Esophagus squamous epithelium (tissue), 5 donors: Measurements from ENCODE around the gene RAX. TPM values are rescaled to one million over a fixed set of nuclear protein-coding genes. Genes with fewer than 3 reads are reported as not detected.
A peak's percentile ranks its signal among the peaks of the same experiment; 100 is the strongest.
"Not testable (repeated sequence)": the region's sequence is repeated elsewhere in the genome, so short reads cannot be mapped to it uniquely, and the experiment has no call there.

Source experiments
- DNase-seq: peaks from one replicate; lab custom pipeline; 2025; lab: John Stamatoyannopoulos, UW
- H3K27ac ChIP-seq, 4 donors: fragments of 200-600 bp; sonication (generic); one replicate each; pipeline ENCODE4 v1.5.1; 2016 to 2019; ENCODE audit warnings: mild to moderate bottlenecking in 1 of 4
- H3K27me3 ChIP-seq, 4 donors: fragments of 200-600 bp; sonication (generic); 1 replicate in 3 of 4; 2 replicates in 1 of 4; pipeline versions ENCODE4 v1.5.1 to v1.6.0; 2017 to 2021; ENCODE audit warnings: antibody characterized with exemption in 1 of 4
- H3K36me3 ChIP-seq, 3 donors: fragments of 200-600 bp; sonication (generic); one replicate each; pipeline ENCODE4 v1.5.1; 2016 to 2019
- H3K4me1 ChIP-seq, 3 donors: fragments of 200-600 bp; sonication (generic); one replicate each; pipeline ENCODE4 v1.5.1; 2017 to 2019
- H3K4me3 ChIP-seq, 4 donors: fragments of 200-600 bp; sonication (generic); 1 replicate in 3 of 4; 2 replicates in 1 of 4; pipeline ENCODE4 v1.5.1; 2016 to 2019; ENCODE audit warnings: mild to moderate bottlenecking in 2 of 4, moderate library complexity in 1 of 4
- H3K9me3 ChIP-seq, 3 donors: fragments of 200-600 bp; sonication (generic); one replicate each; pipeline ENCODE4 v1.5.1; 2016 to 2019
- CTCF ChIP-seq, 6 experiments: fragments of 450-650 bp in 4 of 6; fragments of 200-600 bp in 2 of 6; sonication (generic) in 2 of 6; IDR thresholded peaks; one replicate each; pipeline ENCODE4 v1.5.1; 2016 to 2019; ENCODE audit warnings: antibody characterized with exemption in 6 of 6, mild to moderate bottlenecking in 4 of 6, moderate library complexity in 4 of 6
- POLR2A ChIP-seq, 4 donors: fragments of 450-650 bp; IDR thresholded peaks; one replicate each; pipeline ENCODE4 v1.6.1; 2017; ENCODE audit warnings: antibody characterized with exemption in 4 of 4, mild to moderate bottlenecking in 4 of 4, moderate library complexity in 3 of 4
- WGBS, 2 donors: methylation state at CpG; one replicate each; pipeline ENCODE4 v1.1.5; 2018; 5-methylcytosine and 5-hydroxymethylcytosine counted together
- intact Hi-C: fragments of 100-400 bp; cut with DNase I; formaldehyde crosslinking; loops from one replicate; pipeline ENCODE4 v1.15.0; 2022
- total RNA-seq, 4 donors: library from RNA; depleted of rRNA; stranded (reverse); fragments of >200 nt; gene quantifications; one replicate each; pipeline ENCODE4 v1.1.0, GENCODE V29; 2016
- donor health status: DM: yes; HTN: yes; CAD: no.

The RAX gene
- total RNA-seq, 4 donors from 2014 or later: not detected

GRCh38 chr18:59265246-59265973 is 7.8 kb downstream of the RAX start:
- intact Hi-C loops: no loop called here
- no peaks in the 10 kb centered on the region for H3K9me3 ChIP-seq
- no peaks in the 10 kb centered on the region for H3K36me3 ChIP-seq
- peaks cover 13 to 57% (median 21%) of the 10 kb centered on the region in 3 donors for H3K4me1 ChIP-seq
- H3K4me3 ChIP-seq: peak overlapping the region in 2 of 4 donors; percentile 33 to 51
- TF ChIP-seq CTCF (IDR thresholded peaks at IDR 0.05) (no peak), POLR2A (IDR thresholded peaks at IDR 0.05) (no peak)
- peaks cover 8 to 52% (median 30%) of the 10 kb centered on the region in 4 donors for H3K27me3 ChIP-seq
- 10 to 11% methylated on average over 6 to 11 of the region's 38 CpGs for WGBS, 2 donors
- DNase-seq: no peak
- no peak overlapping the region for H3K27ac ChIP-seq

- H3K27me3 ChIP-seq: peaks cover 15 to 45% (median 27%) of the 10 kb centered on the region in 4 donors
- TF ChIP-seq CTCF (IDR thresholded peaks at IDR 0.05) (no peak), POLR2A (IDR thresholded peaks at IDR 0.05) (no peak)
- H3K4me1 ChIP-seq: peaks cover 13 to 56% (median 21%) of the 10 kb centered on the region in 3 donors
- no peak overlapping the region for H3K27ac ChIP-seq
- WGBS, 2 donors: 15 to 24% methylated on average over 10 to 17 of the region's 41 CpGs
- H3K36me3 ChIP-seq: no peaks in the 10 kb centered on the region
- no peaks in the 10 kb centered on the region for H3K9me3 ChIP-seq
- intact Hi-C loops: no loop called here
- DNase-seq: no peak
- peak overlapping the region in 1 of 4 donors; percentile 51 for H3K4me3 ChIP-seq
Observed at GRCh38 chr18:59264651-59265245, 8.5 kb downstream of the RAX start.

GRCh38 chr18:59264121-59264571 is 9.1 kb downstream of the RAX start:
- peaks cover 16 to 40% (median 27%) of the 10 kb centered on the region in 4 donors for H3K27me3 ChIP-seq

GRCh38 chr18:59263661-59264060 is 9.6 kb downstream of the RAX start:
- Histone ChIP-seq H3K4me1 (peaks cover 11 to 45% (median 13%) of the 10 kb centered on the region in 3 donors), H3K4me3 (no peak overlapping the region), H3K36me3 (no peaks in the 10 kb centered on the region), H3K9me3 (no peaks in the 10 kb centered on the region), H3K27me3 (peaks cover 13 to 37% (median 28%) of the 10 kb centered on the region in 4 donors), H3K27ac (no peak overlapping the region)
- TF ChIP-seq POLR2A (IDR thresholded peaks at IDR 0.05) (no peak), CTCF (IDR thresholded peaks at IDR 0.05) (no peak)
- no peak for DNase-seq
- WGBS, 2 donors: 1 to 9% methylated on average over 14 to 16 of the region's 16 CpGs
- intact Hi-C loops: no loop called here

More at GRCh38 chr18:59264121-59264571, 9.1 kb downstream of the RAX start:
- DNase-seq: no peak
- Histone ChIP-seq H3K4me1 (peaks cover 13 to 50% (median 18%) of the 10 kb centered on the region in 3 donors), H3K27ac (no peak overlapping the region), H3K36me3 (no peaks in the 10 kb centered on the region), H3K4me3 (no peak overlapping the region), H3K9me3 (no peaks in the 10 kb centered on the region)
- TF ChIP-seq CTCF (IDR thresholded peaks at IDR 0.05): no peak
- no peak for TF ChIP-seq POLR2A (IDR thresholded peaks at IDR 0.05)
- intact Hi-C loops: no loop called here
- WGBS, 2 donors: 9 to 17% methylated on average over 6 to 11 of the region's 17 CpGs

- H3K9me3 ChIP-seq, H3K4me3 ChIP-seq, H3K27ac ChIP-seq, H3K36me3 ChIP-seq, intact Hi-C loops, DNase-seq: not testable (repeated sequence)
- Histone ChIP-seq H3K4me1 (peaks cover 4 to 31% (median 10%) of the 10 kb centered on the region in 3 donors), H3K27me3 (peaks cover 10 to 35% (median 24%) of the 10 kb centered on the region in 4 donors)
- 85 to 91% methylated on average over 2 of the region's 2 CpGs for WGBS, 2 donors
Observed at GRCh38 chr18:59262243-59262642, 11.0 kb downstream of the RAX start.

GRCh38 chr18:59261842-59262241 is 11.4 kb downstream of the RAX start:
- H3K27ac ChIP-seq, H3K36me3 ChIP-seq, DNase-seq, H3K9me3 ChIP-seq, intact Hi-C loops, H3K4me3 ChIP-seq: not testable (repeated sequence)
- Histone ChIP-seq H3K27me3 (peaks cover 10 to 39% (median 23%) of the 10 kb centered on the region in 4 donors), H3K4me1 (peaks cover 4 to 31% (median 10%) of the 10 kb centered on the region in 3 donors)
- WGBS, 2 donors: 79 to 81% methylated on average over 3 of the region's 3 CpGs

GRCh38 chr18:59255491-59255890 is 17.8 kb downstream of the RAX start:
- H3K9me3 ChIP-seq, H3K4me3 ChIP-seq, H3K4me1 ChIP-seq, H3K36me3 ChIP-seq, DNase-seq, H3K27ac ChIP-seq, intact Hi-C loops: not testable (repeated sequence)
- peaks cover 0 to 78% (median 0%) of the 10 kb centered on the region in 4 donors for H3K27me3 ChIP-seq
- no CpG with 5 or more reads among the region's 30 CpGs for WGBS, 2 donors
